Ovary (tissue), 9 donors: ENCODE data around the gene LRMDA. TPM values are rescaled to one million over a fixed set of nuclear protein-coding genes. Genes with fewer than 3 reads are reported as not detected.

Source experiments
- DNase-seq, 5 donors: peaks; one replicate each; pipeline ENCODE4 v3.0.0-alpha.2; 2019 to 2020
- H3K27ac ChIP-seq, 2 donors: fragments of 200-600 bp; one replicate each; pipeline versions ENCODE4 v1.5.1 to v1.8.0; 2019 to 2022
- H3K27me3 ChIP-seq: fragments of 200-600 bp; one replicate; pipeline ENCODE4 v1.8.0; 2022
- H3K36me3 ChIP-seq: fragments of 200-600 bp; sonication (generic); one replicate; pipeline ENCODE4 v1.5.1; 2019
- H3K4me1 ChIP-seq: one replicate; pipeline ENCODE4 v1.8.1; 2013; ENCODE audit warnings: mild to moderate bottlenecking, moderate library complexity; ENCODE audit not compliant: insufficient read depth
- H3K4me3 ChIP-seq: fragments of 200-600 bp; sonication (generic); one replicate; pipeline ENCODE4 v1.5.1; 2017
- H3K9me3 ChIP-seq, 2 donors: fragments of 200-600 bp in 1 of 2; sonication (generic) in 1 of 2; one replicate each; pipeline versions ENCODE4 v1.5.1 to v1.8.1; 2013 to 2019; ENCODE audit warnings: mild to moderate bottlenecking in 1 of 2, moderate library complexity in 1 of 2
- CTCF ChIP-seq, 3 donors: fragments of 450-650 bp in 2 of 3; fragments of 200-600 bp in 1 of 3; IDR thresholded peaks; one replicate each; pipeline versions ENCODE4 v1.5.1 to v1.8.0; 2016 to 2022; ENCODE audit warnings: antibody characterized with exemption in 3 of 3, mild to moderate bottlenecking in 1 of 3
- EP300 ChIP-seq: sonication (generic); formaldehyde crosslinking; IDR thresholded peaks from one replicate; pipeline ENCODE4 v1.6.1; 2017; ENCODE audit warnings: antibody characterized with exemption
- POLR2A ChIP-seq: fragments of 450-650 bp; IDR thresholded peaks from one replicate; pipeline ENCODE4 v1.6.1; 2017; ENCODE audit warnings: antibody characterized with exemption, mild to moderate bottlenecking, moderate library complexity
- WGBS, 3 donors: extraction: QIAGEN DNeasy Blood & Tissue Kit in 1 of 3; methylation state at CpG; one replicate each; pipeline versions ENCODE4 v1.1.5 to v1.1.7; 2013 to 2017; 5-methylcytosine and 5-hydroxymethylcytosine counted together
- intact Hi-C, 4 donors: fragments of 100-400 bp; cut with DNase I; formaldehyde crosslinking; loops; one replicate each; pipeline versions ENCODE4 v1.11.0 to v1.15.1; 2022 to 2023
- polyA plus RNA-seq, 2 donors: library from polyadenylated mRNA; stranded (reverse); fragments of 200-250 nt in 1 of 2; fragments of 350-450 nt in 1 of 2; fragmentation: Illumina TruSeq in 1 of 2; extraction: RNeasy Lipid Tissue Mini Kit (QIAGEN cat#74804) in 1 of 2; gene quantifications; one replicate each; pipeline ENCODE4 v1.2.3, GENCODE V29; 2013 to 2014
- total RNA-seq, 7 donors: library from RNA; depleted of rRNA in 2 of 7; stranded (reverse); fragments of >200 nt in 2 of 7; fragmentation: NEBNext Ultra II Directional in 3 of 7; extraction: Animal tissue kit (Norgen Biotek cat#: 25700) in 3 of 7; gene quantifications; one replicate each; pipeline versions ENCODE4 v1.1.0 to v1.2.4, GENCODE V29; 2016 to 2023
- donor health status: DM: no; HTN: no; CAD: no; lungs with moderate emphysema.
- donor health status: DM: no; HTN: no; CAD: no.
- donor health status: Bipolar disorder and iron deficiency.
- donor health status: DM: yes; HTN: yes; CAD: no.
- donor health status: DM: no; HTN: no; CAD: no.
- donor health status: DM: yes; HTN: yes; CAD: no.

LRMDA gene
- total and polyA plus RNA-seq, 9 donors: 14.8 to 30.7 (median 22.9) TPM

GRCh38 chr10:75449382-75450074 lies 18.1 kb downstream of the LRMDA start:
- peaks cover 0 to 3% of the 10 kb centered on the region in 2 donors for H3K9me3 ChIP-seq
- no peak for TF ChIP-seq CTCF (IDR thresholded peaks at IDR 0.05)
- no peak for TF ChIP-seq EP300
- TF ChIP-seq POLR2A: no peak
- intact Hi-C loops: no loop called here
- no peak overlapping the region for H3K4me3 ChIP-seq
- H3K36me3 ChIP-seq: no peaks in the 10 kb centered on the region
- no peaks in the 10 kb centered on the region for H3K27me3 ChIP-seq
- DNase-seq: no peak
- H3K27ac ChIP-seq: peak overlapping the region in 1 of 2 donors; percentile 41
- 12 to 30% (median 18%) methylated on average over 7 of the region's 7 CpGs for WGBS, 3 donors
- H3K4me1 ChIP-seq: peaks cover 10% of the 10 kb centered on the region

GRCh38 chr10:75450075-75450445 lies 18.6 kb downstream of the LRMDA start:
- no peak for DNase-seq
- Histone ChIP-seq H3K9me3 (peaks cover 0 to under 1% of the 10 kb centered on the region in 2 donors), H3K4me3 (no peak overlapping the region), H3K27ac (peak overlapping the region in 1 of 2 donors; percentile 41), H3K4me1 (peaks cover 10% of the 10 kb centered on the region), H3K27me3 (no peaks in the 10 kb centered on the region), H3K36me3 (no peaks in the 10 kb centered on the region)
- TF ChIP-seq EP300 (no peak), CTCF (IDR thresholded peaks at IDR 0.05) (no peak), POLR2A (no peak)
- intact Hi-C loops: no loop called here
- 10 to 27% (median 11%) methylated on average over 4 of the region's 4 CpGs for WGBS, 3 donors

DNA sequence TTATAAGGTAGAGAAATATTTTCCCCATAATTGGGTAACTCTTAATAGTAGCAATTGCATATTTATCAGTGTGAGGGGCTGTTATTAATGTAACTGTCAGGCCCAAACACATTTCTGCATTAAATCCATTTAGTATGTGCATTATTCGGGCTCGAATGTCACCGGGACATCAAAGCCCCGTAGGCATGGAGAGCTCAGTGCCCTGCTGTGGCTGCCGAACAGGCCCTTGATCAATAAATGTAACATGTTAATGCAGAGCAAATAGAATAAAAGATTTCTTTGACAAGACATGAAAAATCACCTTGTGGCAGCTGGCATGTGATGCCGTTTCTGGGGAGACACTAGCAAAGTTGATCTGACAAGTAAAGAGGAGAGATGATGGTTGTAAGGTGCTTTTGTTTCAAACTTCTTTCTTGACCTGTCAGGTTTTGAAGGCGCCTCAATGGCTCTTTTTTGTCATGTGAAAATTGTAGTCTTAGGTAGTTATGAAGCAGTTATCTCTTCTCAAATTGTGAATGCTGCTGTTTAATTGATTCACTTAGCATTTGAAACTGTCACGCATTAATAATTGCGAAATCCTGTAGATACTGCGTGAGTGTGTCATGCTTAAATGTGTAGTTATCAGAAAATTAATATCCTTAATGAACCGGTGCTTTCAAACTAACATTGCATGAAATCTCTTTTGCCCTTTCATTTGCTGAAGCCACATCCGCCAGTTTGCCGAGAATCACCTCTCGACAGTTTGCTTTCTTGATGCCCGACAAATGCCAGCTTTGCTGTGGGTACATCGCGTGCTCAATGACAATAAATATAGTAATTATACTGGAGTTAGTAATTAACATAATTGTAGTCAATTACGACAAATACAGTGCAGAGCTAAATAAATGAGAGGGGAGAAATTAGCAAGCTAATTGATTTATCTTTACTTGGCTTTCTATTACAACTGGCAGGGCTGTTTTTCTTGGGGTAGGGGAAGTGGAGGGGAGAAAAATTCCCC lies 19.5 kb downstream of the LRMDA start:
- Histone ChIP-seq H3K9me3 (no peaks in the 10 kb centered on the region), H3K4me1 (peaks cover 10% of the 10 kb centered on the region), H3K27me3 (no peaks in the 10 kb centered on the region), H3K36me3 (no peaks in the 10 kb centered on the region), H3K27ac (peak overlapping the region in 1 of 2 donors; percentile 41), H3K4me3 (no peak overlapping the region)
- intact Hi-C loops: no loop called here
- DNase-seq: no peak
- 93 to 95% (median 94%) methylated on average over 18 of the region's 18 CpGs for WGBS, 3 donors
- TF ChIP-seq CTCF (IDR thresholded peaks at IDR 0.05): no peak
- TF ChIP-seq POLR2A: no peak
- no peak for TF ChIP-seq EP300

GRCh38 chr10:75451831-75452230 lies 20.4 kb downstream of the LRMDA start:
- Histone ChIP-seq H3K36me3 (no peaks in the 10 kb centered on the region), H3K4me1 (peaks cover 10% of the 10 kb centered on the region), H3K27ac (no peak overlapping the region), H3K9me3 (no peaks in the 10 kb centered on the region), H3K4me3 (no peak overlapping the region), H3K27me3 (no peaks in the 10 kb centered on the region)
- intact Hi-C loops: no loop called here
- TF ChIP-seq POLR2A: no peak
- TF ChIP-seq EP300: no peak
- TF ChIP-seq CTCF (IDR thresholded peaks at IDR 0.05): no peak
- DNase-seq: no peak
- WGBS, 3 donors: 80 to 91% (median 86%) methylated on average over 5 of the region's 5 CpGs
